GM18526 (cell line): ENCODE measurements around the gene GOLGA6C.
"Not testable (repeated sequence)": the region's sequence is repeated elsewhere in the genome, so short reads cannot be mapped to it uniquely, and the experiment has no call there.

Experiments
- POLR2A ChIP-seq: IDR thresholded peaks from 3 replicates; pipeline ENCODE4 v1.6.1; 2011; ENCODE audit not compliant: insufficient read length; ENCODE audit errors: extremely low read depth

Gene GOLGA6C

DNA sequence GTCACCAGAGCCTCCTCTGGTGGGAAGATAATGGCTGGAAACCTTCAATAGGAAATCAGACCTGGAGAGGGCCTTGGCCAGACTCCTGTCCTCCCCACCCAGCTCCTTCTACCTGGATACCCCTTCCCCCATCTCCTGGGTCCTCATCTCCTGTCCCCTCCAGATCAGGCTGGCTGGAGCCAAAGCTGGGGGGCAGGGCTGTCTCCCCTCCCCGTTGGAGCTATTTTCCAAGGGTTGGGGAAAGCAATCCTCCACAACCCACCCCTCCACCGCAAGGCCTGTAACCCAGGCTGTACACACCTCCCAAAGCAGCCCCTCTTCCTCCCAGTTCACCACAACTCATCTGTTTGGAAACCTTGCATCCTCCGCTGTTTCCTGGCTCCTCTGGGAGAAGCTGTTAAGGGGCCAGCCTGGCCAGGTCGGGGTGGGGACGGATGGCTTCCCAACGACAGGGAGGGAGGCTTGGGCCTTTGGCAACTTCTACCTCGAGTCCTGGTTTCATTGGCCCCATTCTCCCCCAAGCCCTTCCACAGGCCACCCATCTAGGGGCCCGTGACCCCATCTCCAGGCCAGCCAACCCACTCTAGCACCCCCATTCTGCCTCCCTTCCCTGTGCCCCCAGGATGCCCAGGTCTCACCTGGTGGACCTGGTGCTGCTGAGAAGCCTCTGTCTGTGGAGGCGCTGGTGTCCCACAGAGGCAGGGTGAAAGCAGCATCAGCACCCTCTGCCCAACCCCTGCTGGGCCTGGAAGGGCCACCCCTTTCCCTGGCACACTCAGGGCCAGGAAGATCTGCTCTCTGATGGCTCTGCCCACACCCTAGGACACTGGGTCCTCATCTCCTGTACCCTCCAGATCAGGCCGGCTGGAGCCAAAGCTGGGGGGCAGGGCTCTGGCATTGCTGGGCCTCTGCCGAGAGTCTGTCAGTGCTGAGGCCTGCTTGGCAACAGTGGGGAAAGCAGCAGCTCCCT lies 22.1 kb upstream of the GOLGA6C start:
- no peak for TF ChIP-seq POLR2A

DNA sequence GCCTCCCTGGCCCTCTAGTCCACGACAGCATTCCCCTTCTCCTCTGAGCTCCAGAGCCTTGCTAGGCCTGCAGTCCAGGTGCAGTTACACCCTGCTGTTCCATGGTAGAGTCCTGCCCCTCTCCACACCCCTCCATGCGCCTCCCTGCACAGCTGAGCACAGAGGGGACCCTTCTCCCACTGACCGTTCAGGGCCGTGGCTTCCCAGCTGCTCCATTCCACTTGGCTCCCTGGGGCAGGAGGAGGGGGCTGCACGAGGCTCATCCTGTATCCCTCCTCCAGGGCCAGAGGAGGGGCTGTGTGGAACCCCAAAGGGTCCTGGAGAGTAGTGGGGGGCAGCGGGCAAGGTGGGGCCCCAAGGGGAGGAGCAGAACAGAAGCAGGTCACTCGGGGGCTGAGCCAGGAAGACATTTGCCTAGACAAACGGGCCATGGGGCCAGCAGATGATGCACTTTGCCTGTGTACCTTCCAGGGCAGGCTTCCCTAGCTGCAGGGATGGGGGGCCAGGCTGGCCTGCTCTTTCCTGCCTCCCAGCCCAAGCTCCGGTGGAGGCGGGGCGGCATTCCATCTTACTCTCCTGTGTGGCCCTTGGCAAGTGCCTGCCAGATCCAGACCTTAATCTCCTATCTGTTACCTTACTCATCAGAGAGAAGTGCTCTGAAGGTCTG lies 20.7 kb upstream of the GOLGA6C start:
- TF ChIP-seq POLR2A = no peak

DNA sequence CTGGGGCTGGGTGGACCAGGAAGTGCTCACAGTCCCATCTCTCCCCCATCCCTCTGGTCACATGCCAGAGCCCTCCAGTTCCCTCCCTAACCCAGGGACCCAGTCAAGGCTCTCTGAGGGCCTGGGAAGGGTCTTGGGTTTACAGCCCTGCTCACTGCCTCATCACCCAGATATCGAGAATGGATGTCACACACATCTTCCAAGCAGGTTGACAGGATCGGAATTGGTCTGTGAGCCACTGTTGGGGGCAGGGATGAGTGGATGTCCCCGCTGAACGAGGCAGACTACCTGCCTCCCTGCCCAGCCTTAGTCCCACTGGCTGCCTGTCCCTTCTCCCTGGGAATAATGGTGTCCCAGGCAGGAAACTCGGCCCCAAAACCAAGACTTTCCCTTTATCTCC lies 20.0 kb upstream of the GOLGA6C start:
- TF ChIP-seq POLR2A = no peak

DNA sequence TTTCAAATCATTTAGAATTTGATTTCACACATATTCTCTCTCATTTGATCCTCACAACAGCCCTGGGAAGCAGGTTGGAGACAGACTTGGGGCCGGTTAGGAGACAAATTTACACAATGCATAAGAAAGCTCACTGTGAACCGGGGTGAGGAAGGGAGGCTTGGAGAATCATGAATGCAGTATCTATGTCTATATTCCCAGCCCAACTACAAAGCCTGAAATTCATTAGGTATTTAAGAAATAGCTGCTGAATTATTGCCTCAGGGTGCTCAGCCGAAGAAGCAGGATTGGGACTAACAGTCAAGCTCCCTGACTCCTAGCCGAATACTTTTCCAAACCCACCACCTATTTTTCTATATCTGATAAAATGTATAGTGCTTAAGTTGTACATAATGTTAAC lies 8.4 kb upstream of the GOLGA6C start:
- TF ChIP-seq POLR2A = no peak

DNA sequence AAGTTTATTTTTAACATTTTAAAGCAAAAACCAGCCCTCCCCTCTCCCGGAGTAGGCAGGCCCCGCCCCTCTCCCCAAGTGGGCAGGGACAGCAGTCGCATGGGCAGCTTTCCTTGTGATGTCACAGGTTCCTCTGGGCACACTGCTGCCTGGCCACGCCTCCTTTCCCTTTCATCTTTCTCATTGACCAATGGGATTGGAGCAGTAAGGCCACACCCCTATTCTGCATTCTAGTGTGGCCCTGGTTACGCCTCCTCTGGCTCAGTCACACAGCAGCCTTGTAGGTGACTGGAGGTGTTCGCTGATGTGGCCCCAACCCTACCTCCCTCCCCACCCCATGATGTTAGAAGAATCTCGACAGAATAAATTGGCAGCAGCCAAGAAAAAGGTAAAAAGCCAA lies 24.4 kb downstream of the GOLGA6C start, which contains the start of gene GOLGA6D:
Gene GOLGA6D (plus strand): TSS at position 264 of the 400 bp plus-strand sequence. CDS start 41 bp downstream, at position 305.
- TF ChIP-seq POLR2A = not testable (repeated sequence)

DNA sequence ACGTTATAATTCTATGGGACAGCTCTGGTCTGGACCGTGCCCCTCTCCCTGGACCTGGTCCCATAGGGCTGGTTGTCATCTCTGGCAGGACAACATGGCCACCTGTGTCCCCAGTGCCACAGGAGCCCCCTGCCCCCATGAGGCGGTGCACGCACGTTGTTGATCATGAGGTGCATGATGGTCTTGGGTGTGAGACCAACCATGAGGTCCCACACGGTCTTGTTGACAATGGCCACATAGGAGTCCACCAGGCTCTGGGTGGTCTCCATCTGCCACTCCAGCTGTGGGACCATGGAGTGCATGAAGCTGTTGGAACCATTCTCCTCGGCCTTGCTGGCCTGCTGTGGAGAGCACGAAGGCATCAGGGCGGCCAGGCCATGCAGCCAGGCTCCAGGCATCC lies 44.2 kb downstream of the GOLGA6C start:
- no peak for TF ChIP-seq POLR2A

DNA sequence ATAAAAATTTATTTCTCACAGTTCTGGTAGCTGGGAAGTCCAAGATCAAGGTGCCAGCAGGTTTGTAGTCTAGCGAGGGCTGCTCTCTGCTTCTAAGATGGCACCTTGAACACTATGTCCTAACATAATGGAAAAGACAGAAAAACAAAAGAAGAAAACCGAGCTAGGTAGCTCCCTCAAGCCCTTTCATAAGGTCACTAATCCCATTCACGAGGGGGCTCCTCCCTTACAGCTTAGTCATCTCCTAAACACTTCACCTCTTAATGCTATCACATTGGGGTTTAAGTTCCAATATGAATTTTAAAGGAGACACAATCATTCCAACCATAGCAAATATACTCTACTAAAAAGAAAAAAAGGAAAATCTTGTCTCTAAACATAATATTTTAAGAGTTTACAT lies 48.1 kb downstream of the GOLGA6C start:
- TF ChIP-seq POLR2A = no peak

DNA sequence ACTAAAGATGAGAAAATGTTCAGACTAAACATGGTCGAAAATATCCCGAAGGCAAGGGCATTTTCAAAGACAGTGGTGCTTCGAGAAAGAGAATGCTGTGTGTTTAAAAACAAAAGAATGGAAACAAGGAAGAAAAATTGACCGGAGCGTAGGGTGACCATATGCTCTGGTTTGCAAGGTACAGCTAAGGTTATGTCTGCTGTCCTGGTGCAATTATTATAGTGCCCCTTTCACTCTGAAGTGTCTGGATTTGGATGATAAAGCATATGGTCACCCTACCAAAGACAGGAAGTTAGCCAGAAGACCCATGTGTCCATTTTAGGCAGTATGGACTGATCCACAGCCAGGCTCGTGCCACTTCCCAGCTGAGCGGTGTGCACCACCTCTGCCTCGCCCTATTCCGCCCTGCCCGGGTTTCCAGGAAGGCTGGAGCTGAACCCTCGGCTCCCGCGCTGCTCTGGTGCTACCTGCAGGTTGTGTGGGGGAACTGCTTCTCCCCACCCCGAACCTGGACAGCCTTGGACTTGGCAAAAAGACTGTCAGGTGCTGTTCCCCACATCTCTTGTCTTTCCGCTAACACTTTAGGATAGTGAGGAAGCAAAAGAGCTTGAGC lies 49.8 kb downstream of the GOLGA6C start:
- no peak for TF ChIP-seq POLR2A

DNA sequence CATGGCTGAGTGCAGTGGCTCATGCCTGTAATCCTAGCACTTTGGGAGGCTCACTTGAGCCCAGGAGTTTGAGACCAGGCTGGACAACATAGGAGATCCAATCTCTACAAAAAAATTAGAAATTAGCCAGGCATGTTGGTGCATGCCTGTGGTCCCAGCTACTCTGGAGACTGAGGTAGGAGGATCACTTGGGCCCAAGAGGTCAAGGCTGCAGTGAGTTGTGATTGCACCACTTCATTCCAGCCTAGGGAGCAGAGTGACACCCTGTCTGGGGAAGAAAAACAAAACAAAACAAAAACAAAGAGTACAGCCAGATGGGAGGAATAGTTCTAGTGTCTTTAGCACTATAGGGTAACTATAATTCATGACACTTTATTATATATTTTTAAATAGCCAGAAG lies 51.6 kb downstream of the GOLGA6C start:
- no peak for TF ChIP-seq POLR2A

DNA sequence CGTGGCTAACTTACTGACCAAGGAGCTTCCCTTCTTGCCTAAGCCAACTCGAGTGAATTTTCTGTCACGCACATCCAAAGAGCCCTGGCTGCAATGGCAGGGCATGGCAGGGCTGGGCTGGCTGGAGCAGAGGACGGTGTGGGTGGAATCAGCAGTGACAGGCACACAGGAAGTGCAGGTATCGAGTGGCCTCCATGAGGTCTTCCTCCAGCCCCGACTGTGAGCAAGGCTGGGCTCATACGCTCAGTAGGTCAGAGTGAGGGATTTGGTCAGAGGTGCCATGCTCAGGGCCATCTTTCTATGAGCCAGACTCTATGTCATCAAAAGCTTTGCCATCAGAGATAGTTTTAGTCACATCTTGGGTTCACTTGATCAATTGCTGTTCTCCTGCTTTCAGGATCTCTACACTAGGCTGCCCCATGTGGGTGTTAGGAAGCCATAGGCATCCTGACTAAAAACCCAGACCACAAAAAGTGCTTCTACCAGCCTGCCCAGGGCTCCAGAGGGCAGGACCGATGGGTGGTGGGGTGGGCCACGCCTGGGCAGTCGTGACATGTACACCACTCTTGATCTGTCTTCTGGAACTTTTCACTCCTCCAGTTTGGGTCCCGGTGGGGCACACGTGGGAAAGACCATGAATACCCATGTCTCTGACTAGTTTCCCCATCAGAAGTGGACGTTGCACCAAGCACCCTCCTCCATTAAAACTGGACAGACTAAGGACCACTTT lies 55.1 kb downstream of the GOLGA6C start:
- no peak for TF ChIP-seq POLR2A

DNA sequence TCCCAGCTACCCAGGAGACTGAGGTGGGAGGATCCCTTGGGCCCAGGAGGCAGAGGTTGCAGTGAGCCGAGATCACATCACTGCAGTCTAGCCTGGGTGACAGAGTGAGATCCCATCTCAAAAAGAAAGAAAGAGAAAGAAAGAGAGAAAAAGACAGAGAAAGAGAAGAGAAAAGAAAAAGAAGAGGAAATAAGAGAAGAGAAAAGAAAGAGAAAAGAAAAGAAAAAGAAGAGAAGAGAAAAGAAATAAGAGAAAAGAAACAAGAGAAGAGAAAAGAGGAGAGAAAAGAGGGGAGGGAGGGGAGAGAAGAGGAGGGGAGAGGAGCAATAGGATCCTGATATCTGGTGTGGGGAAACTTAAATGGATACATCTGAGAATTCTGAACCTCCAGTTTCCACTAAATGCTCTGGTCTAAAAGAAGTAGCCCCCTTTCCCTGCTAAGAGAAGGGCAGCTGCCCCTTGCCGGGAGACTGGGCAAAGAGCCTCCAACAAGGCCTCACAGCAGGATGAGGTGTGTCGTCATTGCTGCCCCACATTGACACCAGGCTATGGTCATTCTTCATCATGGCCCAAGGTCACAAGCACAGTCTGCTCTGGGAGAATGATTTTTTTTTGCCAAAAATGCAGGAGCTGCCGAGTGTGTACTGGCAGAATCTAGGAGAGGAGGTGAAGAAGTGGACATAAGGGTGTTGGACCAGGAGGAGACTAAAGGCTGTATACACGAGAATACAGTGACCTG lies 56.6 kb downstream of the GOLGA6C start:
- TF ChIP-seq POLR2A = no peak
